ENCODE measurements around the gene U2AF1.
"Not testable (repeated sequence)": the region's sequence is repeated elsewhere in the genome, so short reads cannot be mapped to it uniquely, and the experiment has no call there.

U2AF1 gene

DNA sequence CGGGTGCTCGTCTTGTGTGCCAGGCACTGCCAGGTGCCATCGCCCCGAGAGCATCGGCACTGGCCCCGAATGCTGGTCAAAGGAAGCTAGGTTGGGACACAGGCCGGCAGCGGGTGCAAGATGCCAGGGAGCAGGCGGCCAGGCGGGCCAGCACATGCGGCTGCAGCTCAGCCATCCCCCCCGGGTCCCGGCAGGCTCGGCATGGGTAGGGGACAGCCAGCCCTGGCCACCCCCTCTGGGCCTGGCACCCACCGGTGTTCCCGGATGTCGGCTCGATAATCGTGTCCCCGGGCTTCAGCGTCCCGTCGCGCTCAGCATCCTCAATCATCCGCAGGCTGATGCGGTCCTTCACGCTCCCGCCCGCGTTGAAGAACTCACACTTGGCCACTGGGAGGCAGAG lies 41.4 kb downstream of the U2AF1 start:
- not testable (repeated sequence) for H3K4me2 ChIP-seq; H2AFZ ChIP-seq (ENCODE audit: low read depth); H3K4me3 ChIP-seq (IDR thresholded peaks at IDR 0.05; ENCODE audit: insufficient read depth, low read depth, low read length); H3K27ac ChIP-seq; H3K9ac ChIP-seq; H3K4me1 ChIP-seq (ENCODE audit: low read depth, poor library complexity, severe bottlenecking); H4K20me1 ChIP-seq (ENCODE audit: insufficient read depth); H3K36me3 ChIP-seq (ENCODE audit: insufficient read depth); H3K79me2 ChIP-seq (ENCODE audit: insufficient read depth, low read depth); H3K27me3 ChIP-seq (ENCODE audit: insufficient read depth, low read depth)

DNA sequence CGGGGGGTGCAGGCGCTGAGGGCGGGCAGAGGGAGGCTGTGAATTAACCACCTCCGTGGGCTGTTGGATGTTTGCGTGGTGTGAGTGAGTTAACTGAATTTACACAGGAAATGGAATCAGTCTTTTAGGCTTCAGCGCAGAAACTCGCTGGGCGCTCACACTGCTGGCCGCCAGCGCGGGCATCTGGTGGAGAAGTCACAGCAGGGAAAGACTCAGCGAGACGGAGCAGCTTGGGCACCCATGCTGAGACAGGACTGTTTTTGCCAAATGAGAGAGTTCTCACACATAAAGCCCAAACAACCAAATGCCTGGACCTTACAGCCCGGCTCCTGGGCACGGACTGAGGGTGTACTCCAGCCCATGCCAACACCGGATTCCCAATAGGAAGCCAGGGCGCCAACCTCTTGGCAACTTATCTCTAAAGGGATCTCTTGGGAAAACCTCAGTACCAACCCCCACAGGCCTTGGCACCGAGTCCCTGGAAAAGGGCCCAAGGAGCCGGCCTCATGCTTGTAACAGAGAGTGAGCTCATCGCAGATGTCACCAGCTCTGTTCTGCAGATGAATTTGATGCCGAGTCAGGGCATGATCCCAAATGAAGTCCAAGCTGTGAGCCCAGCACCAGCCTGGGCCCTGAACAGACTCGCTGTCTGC lies 43.0 kb downstream of the U2AF1 start:
- H3K79me2 ChIP-seq (ENCODE audit: insufficient read depth, low read depth); H3K4me3 ChIP-seq (IDR thresholded peaks at IDR 0.05; ENCODE audit: insufficient read depth, low read depth, low read length); H3K4me1 ChIP-seq (ENCODE audit: low read depth, poor library complexity, severe bottlenecking); H4K20me1 ChIP-seq (ENCODE audit: insufficient read depth); H3K27ac ChIP-seq; H3K9ac ChIP-seq; H3K36me3 ChIP-seq (ENCODE audit: insufficient read depth); H2AFZ ChIP-seq (ENCODE audit: low read depth); H3K27me3 ChIP-seq (ENCODE audit: insufficient read depth, low read depth); H3K4me2 ChIP-seq: not testable (repeated sequence)

DNA sequence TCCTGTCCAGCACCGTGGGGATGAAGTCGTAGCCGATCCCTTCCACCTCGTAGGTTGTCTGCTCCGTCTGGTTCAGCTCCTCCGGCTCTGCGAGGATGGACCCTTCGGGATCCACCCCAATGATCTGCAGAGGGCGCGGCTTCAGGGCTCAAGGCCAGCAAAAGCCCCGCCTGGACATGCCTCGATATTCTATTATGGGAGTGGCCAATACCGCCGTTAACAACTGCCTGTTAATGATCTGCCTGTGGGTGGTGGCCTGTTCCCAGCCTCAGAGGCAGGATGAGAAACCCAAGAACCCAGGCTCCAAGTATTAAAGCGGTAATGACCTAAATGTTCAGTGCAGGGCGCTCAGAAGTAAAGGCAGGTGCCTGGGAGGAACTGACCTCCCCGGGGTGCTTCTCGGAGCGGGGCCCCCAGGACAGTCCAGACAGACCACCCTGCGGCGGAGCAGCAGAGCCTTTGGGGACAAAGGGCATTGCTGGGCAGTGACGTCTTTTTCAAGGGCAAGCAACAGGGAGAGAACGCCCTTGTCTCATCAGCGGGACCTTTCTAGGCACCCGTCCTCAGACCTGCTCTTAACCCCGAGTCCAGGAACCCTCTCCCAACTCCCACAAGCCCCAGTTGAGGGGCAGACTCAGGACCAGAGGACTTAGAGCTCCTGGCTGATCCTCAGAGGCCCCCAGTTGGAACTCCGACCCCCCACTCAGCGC lies 44.3 kb downstream of the U2AF1 start:
- not testable (repeated sequence) for H3K9ac ChIP-seq; H3K4me1 ChIP-seq (ENCODE audit: low read depth, poor library complexity, severe bottlenecking); H3K27ac ChIP-seq; H3K27me3 ChIP-seq (ENCODE audit: insufficient read depth, low read depth); H3K36me3 ChIP-seq (ENCODE audit: insufficient read depth); H4K20me1 ChIP-seq (ENCODE audit: insufficient read depth); H3K4me2 ChIP-seq; H3K79me2 ChIP-seq (ENCODE audit: insufficient read depth, low read depth); H2AFZ ChIP-seq (ENCODE audit: low read depth); H3K4me3 ChIP-seq (IDR thresholded peaks at IDR 0.05; ENCODE audit: insufficient read depth, low read depth, low read length)

DNA sequence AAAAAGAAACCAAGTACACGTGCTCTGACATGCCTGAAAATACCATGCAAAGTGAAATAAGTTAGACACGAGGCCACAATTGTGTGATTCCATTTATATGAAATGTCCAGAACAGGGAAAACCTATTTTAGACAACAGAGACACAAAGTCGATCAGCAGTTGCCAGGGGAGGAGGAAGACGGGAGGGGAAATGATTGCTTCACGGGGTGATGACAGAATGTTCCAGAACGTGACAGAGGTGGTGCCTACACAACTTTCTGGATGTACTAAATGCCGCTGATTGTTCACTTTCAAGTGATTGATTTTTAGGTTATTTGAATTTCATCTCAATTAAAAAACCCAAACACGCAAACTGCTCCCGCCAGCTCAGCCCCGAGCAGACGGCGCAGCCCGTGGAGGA lies 54.3 kb downstream of the U2AF1 start:
- H3K9ac ChIP-seq; H3K27me3 ChIP-seq (ENCODE audit: insufficient read depth, low read depth); H3K4me3 ChIP-seq (IDR thresholded peaks at IDR 0.05; ENCODE audit: insufficient read depth, low read depth, low read length); H3K27ac ChIP-seq; H4K20me1 ChIP-seq (ENCODE audit: insufficient read depth); H2AFZ ChIP-seq (ENCODE audit: low read depth); H3K36me3 ChIP-seq (ENCODE audit: insufficient read depth); H3K79me2 ChIP-seq (ENCODE audit: insufficient read depth, low read depth); H3K4me2 ChIP-seq; H3K4me1 ChIP-seq (ENCODE audit: low read depth, poor library complexity, severe bottlenecking): not testable (repeated sequence)

DNA sequence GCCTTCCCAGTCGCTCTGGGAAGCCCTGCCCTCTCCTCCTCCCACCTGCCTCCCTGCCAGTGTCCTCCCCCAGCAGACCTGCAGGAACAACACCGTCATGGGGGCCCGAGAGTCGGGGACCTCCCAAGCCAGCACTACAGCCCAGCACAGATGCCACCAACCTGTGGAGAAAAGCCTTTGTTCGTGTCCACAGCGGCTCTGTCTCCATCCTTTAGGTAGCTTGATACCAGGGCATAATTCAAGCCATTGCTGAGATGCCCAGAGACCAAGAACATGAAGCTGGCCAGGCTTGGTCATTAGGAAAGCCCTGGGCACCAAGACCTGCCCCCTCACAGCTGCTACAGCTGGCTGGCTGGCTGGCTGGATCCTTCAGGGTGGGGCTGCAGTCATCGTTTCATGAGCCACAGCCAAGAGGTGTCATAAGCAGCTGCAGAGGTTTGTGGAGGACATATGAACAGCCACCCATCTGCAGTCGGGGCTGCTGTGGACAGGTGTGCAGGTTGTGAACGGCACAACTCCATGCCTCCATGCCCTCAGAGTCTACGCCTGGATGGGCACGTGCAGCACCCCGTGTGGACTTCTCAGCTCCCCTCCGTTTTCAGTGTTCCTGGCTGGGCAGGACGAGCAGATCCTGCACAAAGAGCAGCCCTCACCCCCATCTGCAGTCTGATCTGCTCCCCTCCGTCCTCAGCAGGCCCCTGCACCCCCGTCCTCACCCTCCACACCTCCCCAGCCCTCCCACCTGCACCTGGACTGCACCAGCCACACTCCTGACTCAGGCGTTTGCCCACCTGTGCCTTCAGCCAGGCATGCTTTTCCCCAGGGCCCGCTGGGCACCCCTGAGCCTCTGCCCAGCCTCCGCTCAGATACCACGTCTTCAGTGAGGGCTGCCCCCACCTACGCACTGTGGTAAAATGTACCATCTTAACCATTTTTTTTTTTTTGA lies 61.2 kb downstream of the U2AF1 start:
- not testable (repeated sequence) for H3K4me1 ChIP-seq (ENCODE audit: low read depth, poor library complexity, severe bottlenecking); H4K20me1 ChIP-seq (ENCODE audit: insufficient read depth); H3K27me3 ChIP-seq (ENCODE audit: insufficient read depth, low read depth); H3K4me3 ChIP-seq (IDR thresholded peaks at IDR 0.05; ENCODE audit: insufficient read depth, low read depth, low read length); H3K27ac ChIP-seq; H3K9ac ChIP-seq; H3K36me3 ChIP-seq (ENCODE audit: insufficient read depth); H3K79me2 ChIP-seq (ENCODE audit: insufficient read depth, low read depth); H3K4me2 ChIP-seq; H2AFZ ChIP-seq (ENCODE audit: low read depth)

DNA sequence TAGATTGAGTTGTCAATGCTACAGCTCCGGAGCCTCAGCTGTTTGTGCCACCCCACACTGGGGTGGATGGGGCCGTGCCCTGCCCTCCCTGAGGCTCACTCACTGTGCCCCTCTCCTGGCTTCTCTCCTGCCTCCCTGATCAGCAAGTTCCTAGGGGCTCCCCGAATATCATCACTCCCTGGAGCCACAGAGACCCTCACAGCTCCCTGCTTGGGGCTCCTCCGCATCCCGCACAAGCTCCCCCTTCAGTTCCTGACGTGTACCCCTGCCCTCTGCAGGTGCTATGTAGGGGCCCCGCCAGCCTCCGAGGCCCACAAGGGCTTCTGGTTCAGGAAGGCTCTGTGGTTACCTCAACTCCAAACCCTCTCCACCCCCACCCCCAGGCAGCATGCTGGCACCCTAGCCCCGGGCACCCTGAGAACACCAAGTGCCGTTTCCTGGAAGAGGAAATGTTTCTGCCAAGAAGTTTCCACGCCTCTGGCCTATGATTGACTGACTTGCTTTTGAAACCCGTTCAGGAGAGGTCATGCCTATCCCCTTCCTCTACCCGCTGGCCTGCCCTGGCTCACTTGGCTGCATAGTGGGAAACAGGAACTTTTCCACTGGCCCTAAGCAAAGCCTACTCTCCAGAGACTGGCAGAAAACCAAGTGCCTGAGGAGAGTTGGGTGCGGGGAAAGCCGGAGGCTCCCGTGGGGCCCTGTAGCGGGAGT lies 62.0 kb downstream of the U2AF1 start:
- H3K79me2 ChIP-seq (ENCODE audit: insufficient read depth, low read depth); H3K4me2 ChIP-seq; H3K9ac ChIP-seq; H4K20me1 ChIP-seq (ENCODE audit: insufficient read depth); H3K4me3 ChIP-seq (IDR thresholded peaks at IDR 0.05; ENCODE audit: insufficient read depth, low read depth, low read length); H3K36me3 ChIP-seq (ENCODE audit: insufficient read depth); H3K27ac ChIP-seq; H3K27me3 ChIP-seq (ENCODE audit: insufficient read depth, low read depth); H2AFZ ChIP-seq (ENCODE audit: low read depth): not testable (repeated sequence)
- H3K4me1 ChIP-seq (ENCODE audit: low read depth, poor library complexity, severe bottlenecking): peaks cover 12% of the 10 kb centered on the region

DNA sequence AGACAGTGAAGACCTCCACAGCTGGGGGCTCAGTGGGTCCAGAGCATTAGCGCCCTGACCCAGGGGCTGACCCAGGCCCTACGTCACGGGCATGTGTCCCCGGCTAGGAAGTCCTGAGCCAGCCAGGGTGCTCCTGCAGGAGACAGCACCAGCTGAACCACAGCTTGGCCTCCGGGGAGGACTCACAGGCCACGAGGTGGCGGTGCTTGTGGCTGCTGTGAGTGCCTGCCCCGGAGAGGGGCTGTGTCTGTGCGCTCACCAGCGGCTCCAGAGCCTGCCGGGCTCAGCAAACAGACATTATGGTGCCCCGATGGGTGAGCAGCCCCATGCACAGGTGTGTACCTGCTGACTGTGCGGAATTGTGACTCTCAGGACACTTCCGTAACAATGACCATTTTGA lies 62.8 kb downstream of the U2AF1 start:
- not testable (repeated sequence) for H3K79me2 ChIP-seq (ENCODE audit: insufficient read depth, low read depth); H3K4me3 ChIP-seq (IDR thresholded peaks at IDR 0.05; ENCODE audit: insufficient read depth, low read depth, low read length); H3K36me3 ChIP-seq (ENCODE audit: insufficient read depth); H3K9ac ChIP-seq; H3K27me3 ChIP-seq (ENCODE audit: insufficient read depth, low read depth); H4K20me1 ChIP-seq (ENCODE audit: insufficient read depth); H3K27ac ChIP-seq; H3K4me2 ChIP-seq; H2AFZ ChIP-seq (ENCODE audit: low read depth)
- peaks cover 12% of the 10 kb centered on the region for H3K4me1 ChIP-seq (ENCODE audit: low read depth, poor library complexity, severe bottlenecking)

DNA sequence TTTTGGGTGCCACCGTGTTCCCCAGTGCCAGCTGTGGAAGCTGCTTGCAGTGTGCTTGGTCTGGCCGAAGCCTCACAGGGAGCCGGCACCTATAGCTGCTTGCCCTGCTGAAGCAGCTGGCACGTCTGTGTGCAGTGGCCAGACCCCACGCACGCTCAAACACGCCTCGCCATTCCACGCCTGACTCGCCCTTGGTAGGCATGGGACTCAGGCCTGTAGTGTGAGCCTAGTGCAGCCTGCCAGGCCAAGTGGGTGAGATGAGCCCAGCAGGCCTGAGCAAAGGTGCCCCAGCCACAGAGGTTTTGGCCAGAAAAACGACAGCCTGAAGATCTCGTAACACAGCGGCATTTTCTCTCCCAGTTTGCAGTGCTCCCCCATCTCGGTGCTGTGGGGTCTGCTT lies 64.1 kb downstream of the U2AF1 start:
- H2AFZ ChIP-seq (ENCODE audit: low read depth); H3K9ac ChIP-seq; H3K4me3 ChIP-seq (IDR thresholded peaks at IDR 0.05; ENCODE audit: insufficient read depth, low read depth, low read length); H3K36me3 ChIP-seq (ENCODE audit: insufficient read depth); H3K27ac ChIP-seq; H3K4me2 ChIP-seq; H3K27me3 ChIP-seq (ENCODE audit: insufficient read depth, low read depth); H4K20me1 ChIP-seq (ENCODE audit: insufficient read depth); H3K79me2 ChIP-seq (ENCODE audit: insufficient read depth, low read depth): not testable (repeated sequence)
- peaks cover 12% of the 10 kb centered on the region for H3K4me1 ChIP-seq (ENCODE audit: low read depth, poor library complexity, severe bottlenecking)
